Tibial nerve (tissue), 4 donors: ENCODE data around the gene MXRA8. TPM values are rescaled to one million over a fixed set of nuclear protein-coding genes. Genes with fewer than 3 reads are reported as not detected.

Experiments
- DNase-seq, 2 donors: peaks; one replicate each; pipeline ENCODE4 v3.0.0-alpha.2; 2019; ENCODE audit warnings: low spot score in 2 of 2
- H3K27ac ChIP-seq, 4 donors: fragments of 200-600 bp; sonication (generic) in 3 of 4; one replicate each; pipeline ENCODE4 v1.5.1; 2017 to 2019; ENCODE audit warnings: mild to moderate bottlenecking in 1 of 4
- H3K27me3 ChIP-seq, 2 donors: fragments of 200-600 bp; sonication (generic) in 1 of 2; one replicate each; pipeline versions ENCODE4 v1.5.1 to v1.6.0; 2017 to 2019
- H3K36me3 ChIP-seq, 3 donors: fragments of 200-600 bp; sonication (generic); one replicate each; pipeline ENCODE4 v1.5.1; 2018 to 2019
- H3K4me1 ChIP-seq, 4 donors: fragments of 200-600 bp; sonication (generic) in 3 of 4; one replicate each; pipeline ENCODE4 v1.5.1; 2017 to 2019
- H3K4me3 ChIP-seq, 4 donors: fragments of 200-600 bp; sonication (generic) in 3 of 4; one replicate each; pipeline ENCODE4 v1.5.1; 2017 to 2019; ENCODE audit warnings: mild to moderate bottlenecking in 1 of 4, moderate library complexity in 1 of 4
- H3K9me3 ChIP-seq, 4 donors: fragments of 200-600 bp; sonication (generic) in 3 of 4; one replicate each; pipeline ENCODE4 v1.5.1; 2017 to 2019
- EP300 ChIP-seq, 2 donors: sonication (generic); formaldehyde crosslinking; IDR thresholded peaks; one replicate each; pipeline ENCODE4 v1.6.1; 2017; ENCODE audit warnings: antibody characterized with exemption in 2 of 2, mild to moderate bottlenecking in 1 of 2
- POLR2A ChIP-seq, 2 donors: fragments of 450-650 bp; IDR thresholded peaks; one replicate each; pipeline ENCODE4 v1.6.1; 2017; ENCODE audit warnings: antibody characterized with exemption in 2 of 2, mild to moderate bottlenecking in 2 of 2, moderate library complexity in 2 of 2
- WGBS, 2 donors: methylation state at CpG; one replicate each; pipeline ENCODE4 v1.1.5; 2018; 5-methylcytosine and 5-hydroxymethylcytosine counted together
- total RNA-seq, 4 donors: library from RNA; depleted of rRNA; stranded (reverse); fragments of >200 nt; gene quantifications; one replicate each; pipeline ENCODE4 v1.1.0, GENCODE V29; 2016
- TF ChIP-seq, protein P1 (sequence below), 5 experiments: fragments of 200-600 bp in 3 of 5; fragments of 450-650 bp in 2 of 5; sonication (generic) in 3 of 5; IDR thresholded peaks; one replicate each; pipeline ENCODE4 v1.5.1; 2016 to 2019; ENCODE audit warnings: antibody characterized with exemption in 5 of 5, mild to moderate bottlenecking in 3 of 5, moderate library complexity in 2 of 5

Gene MXRA8
- total RNA-seq, 4 donors from 2014 or later = 351 to 659 (median 448) TPM

DNA sequence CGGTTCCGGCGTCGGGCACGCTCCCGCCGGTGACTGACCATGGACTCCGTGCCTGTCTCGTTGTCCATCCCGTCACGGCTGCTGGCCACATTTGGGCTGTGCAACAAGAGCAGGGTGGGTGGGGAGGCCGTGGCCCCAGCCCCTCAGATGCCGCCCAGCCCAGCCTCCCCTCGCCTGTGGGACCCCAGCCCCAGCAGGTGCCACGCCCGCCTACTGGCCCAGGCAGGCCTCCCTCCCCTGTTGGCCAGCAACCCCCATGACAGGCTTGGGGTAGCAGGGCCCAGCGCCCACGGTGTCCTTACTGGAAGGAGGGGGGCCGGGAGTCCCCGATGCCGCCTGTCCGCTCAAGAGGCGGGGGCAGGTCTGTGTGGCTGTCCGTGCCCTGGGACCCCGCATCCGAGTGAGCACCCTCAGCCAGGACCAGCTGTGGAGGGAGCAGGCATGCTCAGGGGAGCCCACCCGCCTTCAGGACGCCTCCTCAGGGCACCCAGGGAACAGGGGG lies 16.2 kb downstream of the MXRA8 start:
- DNase-seq = no peak
- 82 to 90% methylated on average over 9 to 27 of the region's 28 CpGs for WGBS, 2 donors
- peaks cover 0 to 52% (median 15%) of the 10 kb centered on the region in 3 donors for H3K36me3 ChIP-seq

DNA sequence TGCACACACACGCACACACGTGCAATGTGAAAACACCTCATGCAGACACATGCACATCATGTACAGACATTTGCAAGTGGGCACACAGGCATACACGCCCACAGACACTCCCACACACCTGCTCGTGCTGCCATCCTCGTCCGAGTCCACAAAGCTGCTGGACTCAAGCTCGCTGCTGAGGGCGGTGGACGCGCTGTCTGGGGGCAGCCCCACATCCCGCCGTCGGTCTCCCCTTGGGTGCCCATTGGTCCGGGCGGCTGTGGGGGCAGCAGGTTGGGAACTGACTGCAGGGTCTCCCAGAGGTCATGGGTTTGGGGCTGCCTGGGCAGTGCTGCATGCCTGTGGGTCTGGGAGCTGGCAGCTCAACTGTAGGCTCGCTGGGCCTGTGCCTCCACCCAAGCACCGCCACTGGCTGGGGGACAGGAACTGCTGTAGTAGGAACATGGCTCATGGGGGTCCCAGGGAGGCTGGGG lies 16.8 kb downstream of the MXRA8 start:
- Histone ChIP-seq H3K4me1 (peaks cover 0 to 44% (median 26%) of the 10 kb centered on the region in 4 donors), H3K36me3 (peaks cover 0 to 57% (median 15%) of the 10 kb centered on the region in 3 donors), H3K4me3 (no peak overlapping the region), H3K9me3 (no peaks in the 10 kb centered on the region), H3K27ac (no peak overlapping the region), H3K27me3 (no peaks in the 10 kb centered on the region)
- WGBS, 2 donors = 90 to 94% methylated on average over 3 to 11 of the region's 17 CpGs
- DNase-seq = no peak
- TF ChIP-seq, protein P1, sequence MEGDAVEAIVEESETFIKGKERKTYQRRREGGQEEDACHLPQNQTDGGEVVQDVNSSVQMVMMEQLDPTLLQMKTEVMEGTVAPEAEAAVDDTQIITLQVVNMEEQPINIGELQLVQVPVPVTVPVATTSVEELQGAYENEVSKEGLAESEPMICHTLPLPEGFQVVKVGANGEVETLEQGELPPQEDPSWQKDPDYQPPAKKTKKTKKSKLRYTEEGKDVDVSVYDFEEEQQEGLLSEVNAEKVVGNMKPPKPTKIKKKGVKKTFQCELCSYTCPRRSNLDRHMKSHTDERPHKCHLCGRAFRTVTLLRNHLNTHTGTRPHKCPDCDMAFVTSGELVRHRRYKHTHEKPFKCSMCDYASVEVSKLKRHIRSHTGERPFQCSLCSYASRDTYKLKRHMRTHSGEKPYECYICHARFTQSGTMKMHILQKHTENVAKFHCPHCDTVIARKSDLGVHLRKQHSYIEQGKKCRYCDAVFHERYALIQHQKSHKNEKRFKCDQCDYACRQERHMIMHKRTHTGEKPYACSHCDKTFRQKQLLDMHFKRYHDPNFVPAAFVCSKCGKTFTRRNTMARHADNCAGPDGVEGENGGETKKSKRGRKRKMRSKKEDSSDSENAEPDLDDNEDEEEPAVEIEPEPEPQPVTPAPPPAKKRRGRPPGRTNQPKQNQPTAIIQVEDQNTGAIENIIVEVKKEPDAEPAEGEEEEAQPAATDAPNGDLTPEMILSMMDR (IDR thresholded peaks at IDR 0.05) = no peak
- no peak for TF ChIP-seq POLR2A (IDR thresholded peaks at IDR 0.05)
- TF ChIP-seq EP300 (IDR thresholded peaks at IDR 0.05) = no peak

More for the DNA sequence above, 16.2 kb downstream of the MXRA8 start:
- H3K27ac ChIP-seq = no peak overlapping the region
- H3K27me3 ChIP-seq = no peaks in the 10 kb centered on the region
- H3K9me3 ChIP-seq = no peaks in the 10 kb centered on the region
- peaks cover 0 to 49% (median 31%) of the 10 kb centered on the region in 4 donors for H3K4me1 ChIP-seq
- TF ChIP-seq, protein P1 (IDR thresholded peaks at IDR 0.05) = no peak
- TF ChIP-seq EP300 (IDR thresholded peaks at IDR 0.05) (no peak), POLR2A (IDR thresholded peaks at IDR 0.05) (no peak)
- no peak overlapping the region for H3K4me3 ChIP-seq

DNA sequence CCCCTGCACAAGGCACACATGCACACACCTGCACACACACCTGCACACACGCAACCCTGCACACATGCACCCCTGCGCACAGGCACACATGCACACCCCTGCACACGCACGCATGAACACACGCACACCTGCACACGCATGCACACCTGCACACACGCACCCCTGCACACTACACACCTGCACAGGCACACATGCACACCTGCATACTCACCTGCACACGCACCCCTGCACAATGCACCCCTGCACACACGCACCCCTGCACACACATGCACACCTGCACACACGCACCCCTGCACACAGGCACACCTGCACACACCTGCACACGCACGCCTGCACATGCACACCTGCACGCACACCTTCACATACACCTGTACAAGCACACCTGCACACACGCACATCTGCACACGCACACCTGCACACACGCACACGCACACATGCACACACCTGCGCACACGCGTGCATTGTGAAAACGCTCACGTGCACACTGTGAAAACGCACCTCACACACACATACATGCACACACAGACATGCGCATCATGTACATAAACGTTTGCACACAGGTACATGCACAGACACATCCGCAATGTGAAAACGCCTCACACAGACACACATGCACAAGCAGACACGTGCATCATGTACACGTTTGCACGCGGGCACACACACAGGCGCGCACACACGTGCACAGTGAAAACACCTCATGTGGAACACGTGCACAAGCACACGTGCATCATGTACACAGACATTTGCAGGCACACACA lies 17.4 kb downstream of the MXRA8 start:
- H3K27me3 ChIP-seq = no peaks in the 10 kb centered on the region
- TF ChIP-seq EP300 (IDR thresholded peaks at IDR 0.05) (no peak), POLR2A (IDR thresholded peaks at IDR 0.05) (no peak)
- TF ChIP-seq, protein P1 (IDR thresholded peaks at IDR 0.05) = no peak
- H3K4me1 ChIP-seq = peaks cover 0 to 38% (median 20%) of the 10 kb centered on the region in 4 donors
- peaks cover 0 to 63% (median 15%) of the 10 kb centered on the region in 3 donors for H3K36me3 ChIP-seq
- no peak overlapping the region for H3K27ac ChIP-seq
- no peaks in the 10 kb centered on the region for H3K9me3 ChIP-seq
- H3K4me3 ChIP-seq = no peak overlapping the region
- WGBS, 2 donors = 92 to 93% methylated on average over 36 of the region's 36 CpGs
- no peak for DNase-seq

DNA sequence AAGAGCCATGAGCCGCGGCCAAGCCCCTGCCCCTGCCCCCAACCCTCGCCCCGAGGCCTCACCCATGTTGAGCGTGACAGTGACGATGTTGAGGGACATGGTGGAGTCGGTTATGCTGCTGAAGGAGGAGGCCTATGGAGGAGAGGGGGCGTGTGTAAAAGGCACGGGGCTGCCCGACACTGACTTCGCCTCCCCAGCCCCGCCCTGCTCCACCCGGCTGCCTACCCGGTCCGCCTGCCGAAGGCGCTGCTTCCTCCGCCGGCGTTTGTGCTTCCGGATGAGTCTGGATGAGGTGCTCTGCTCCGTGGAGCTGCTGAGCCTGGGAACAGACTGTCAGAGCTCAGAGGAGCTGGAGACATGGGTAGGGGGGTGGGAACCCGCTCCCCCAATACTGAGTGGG lies 18.2 kb downstream of the MXRA8 start:
- TF ChIP-seq, protein P1 (IDR thresholded peaks at IDR 0.05) = no peak
- TF ChIP-seq POLR2A (IDR thresholded peaks at IDR 0.05) (no peak), EP300 (IDR thresholded peaks at IDR 0.05) (no peak)
- Histone ChIP-seq H3K36me3 (peaks cover 0 to 71% (median 15%) of the 10 kb centered on the region in 3 donors), H3K27ac (no peak overlapping the region), H3K4me1 (peaks cover 0 to 30% (median 13%) of the 10 kb centered on the region in 4 donors), H3K27me3 (no peaks in the 10 kb centered on the region), H3K4me3 (no peak overlapping the region), H3K9me3 (no peaks in the 10 kb centered on the region)
- DNase-seq = no peak
- 81 to 85% methylated on average over 13 to 21 of the region's 23 CpGs for WGBS, 2 donors

DNA sequence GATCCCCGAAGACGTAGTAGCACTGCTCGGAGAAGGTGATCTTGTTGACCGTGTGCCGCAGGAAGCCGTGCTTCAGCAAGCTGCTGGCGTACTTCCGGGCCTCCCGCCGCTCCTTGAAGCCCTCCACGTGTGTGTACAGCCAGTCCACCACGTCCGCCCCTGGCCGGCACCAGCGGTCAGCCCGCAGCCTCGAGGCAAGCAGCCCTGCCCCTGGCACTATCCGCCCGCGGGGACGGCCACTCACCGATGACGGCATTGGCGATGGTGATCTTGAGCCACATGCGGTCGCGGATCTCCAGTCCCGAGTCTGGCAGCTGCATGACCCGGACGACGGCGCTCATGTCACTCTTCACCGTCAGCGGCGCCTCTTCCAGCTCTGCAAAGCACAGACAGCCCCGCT lies 20.1 kb downstream of the MXRA8 start:
- Histone ChIP-seq H3K27ac (no peak overlapping the region), H3K27me3 (no peaks in the 10 kb centered on the region), H3K4me3 (no peak overlapping the region), H3K4me1 (peaks cover 0 to 19% (median 2%) of the 10 kb centered on the region in 4 donors), H3K36me3 (peaks cover 0 to 81% (median 15%) of the 10 kb centered on the region in 3 donors), H3K9me3 (no peaks in the 10 kb centered on the region)
- WGBS, 2 donors = 94% methylated on average over 32 to 36 of the region's 36 CpGs
- TF ChIP-seq POLR2A (IDR thresholded peaks at IDR 0.05) (no peak), EP300 (IDR thresholded peaks at IDR 0.05) (no peak)
- TF ChIP-seq, protein P1 (IDR thresholded peaks at IDR 0.05) = no peak
- no peak for DNase-seq
